Left hindlimb (tissue), 1 donor: ENCODE data around the gene HHATL.
"Not testable (repeated sequence)": the region's sequence is repeated elsewhere in the genome, so short reads cannot be mapped to it uniquely, and the experiment has no call there.

Source experiments
- DNase-seq: peaks from one replicate; pipeline ENCODE4 v3.0.0-alpha.2; 2018

HHATL gene

GRCh38 chr3:42733501-42734262 lies 31.1 kb upstream of the HHATL start:
- DNase-seq = no peak

- DNase-seq = no peak
These were observed 30.3 kb upstream of the HHATL start for GRCh38 chr3:42732829-42733459.

- DNase-seq = no peak
These were observed 29.7 kb upstream of the HHATL start for GRCh38 chr3:42732196-42732828.

GRCh38 chr3:42731476-42732195 lies 29.0 kb upstream of the HHATL start:
- no peak for DNase-seq

- no peak for DNase-seq
These were observed 28.3 kb upstream of the HHATL start for GRCh38 chr3:42730706-42731420.

- DNase-seq = no peak
These were observed 27.7 kb upstream of the HHATL start for GRCh38 chr3:42730294-42730693.

- no peak for DNase-seq
These were observed 27.0 kb upstream of the HHATL start for GRCh38 chr3:42729404-42730145.

- DNase-seq = no peak
These were observed 26.2 kb upstream of the HHATL start for GRCh38 chr3:42728668-42729364.

- no peak for DNase-seq
These were observed 25.5 kb upstream of the HHATL start for GRCh38 chr3:42728056-42728455.

- no peak for DNase-seq
These were observed 22.9 kb upstream of the HHATL start for GRCh38 chr3:42725454-42725853.

- DNase-seq = no peak
These were observed 20.6 kb upstream of the HHATL start for GRCh38 chr3:42723219-42723618.

- DNase-seq = not testable (repeated sequence)
These were observed 19.8 kb upstream of the HHATL start for GRCh38 chr3:42722442-42722841.

GRCh38 chr3:42721690-42722089 lies 19.1 kb upstream of the HHATL start:
- DNase-seq = no peak

- no peak for DNase-seq
These were observed 17.5 kb upstream of the HHATL start for GRCh38 chr3:42720126-42720525.

- no peak for DNase-seq
These were observed 16.4 kb upstream of the HHATL start for GRCh38 chr3:42719002-42719401.

- DNase-seq = no peak
These were observed 15.7 kb upstream of the HHATL start for GRCh38 chr3:42718338-42718737.

- no peak for DNase-seq
These were observed 14.7 kb upstream of the HHATL start for GRCh38 chr3:42717306-42717705.

GRCh38 chr3:42714171-42714852 lies 11.7 kb upstream of the HHATL start:
- DNase-seq = no peak

- no peak for DNase-seq
These were observed 11.1 kb upstream of the HHATL start for GRCh38 chr3:42713747-42714146.

GRCh38 chr3:42712688-42713372 lies 10.2 kb upstream of the HHATL start:
- no peak for DNase-seq
